Kidney glomerular epithelial cell (primary cell): Measurements from ENCODE around the gene JAM3.
A peak's percentile ranks its signal among the peaks of the same experiment; 100 is the strongest.
"Not testable (repeated sequence)": the region's sequence is repeated elsewhere in the genome, so short reads cannot be mapped to it uniquely, and the experiment has no call there.

Experiments
- DNase-seq: peaks from one replicate; lab custom pipeline; 2025; lab: John Stamatoyannopoulos, UW

The JAM3 gene

GRCh38 chr11:134101282-134101681, 32.4 kb downstream of the JAM3 start:
- no peak for DNase-seq

DNA sequence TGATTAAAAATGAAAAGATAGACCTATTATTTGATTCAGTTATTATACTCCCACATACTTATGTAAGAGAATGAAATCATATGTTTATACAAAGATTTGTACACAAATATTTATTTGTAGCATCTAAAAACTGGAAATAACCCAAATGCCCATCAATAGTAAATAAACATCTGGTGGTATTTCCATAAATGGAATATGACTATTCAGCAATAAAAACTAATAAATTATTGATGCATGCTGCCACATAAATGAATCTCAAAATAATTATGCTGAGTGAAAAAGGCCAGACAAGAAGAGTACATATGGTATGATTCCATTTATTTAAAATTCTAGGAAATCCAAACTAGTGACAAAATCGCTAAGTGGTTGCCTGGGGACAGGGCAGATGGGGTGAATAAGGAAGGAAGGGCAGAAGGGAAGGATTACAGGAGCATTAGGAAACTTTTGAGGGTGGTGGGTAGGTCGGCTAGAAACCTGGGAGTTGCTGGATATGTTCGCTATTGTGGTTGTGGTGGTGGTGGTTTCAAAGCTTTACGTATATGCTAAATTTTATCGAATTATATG, 41.5 kb downstream of the JAM3 start:
- DNase-seq: no peak

GRCh38 chr11:134113787-134114186, 44.9 kb downstream of the JAM3 start:
- not testable (repeated sequence) for DNase-seq

DNA sequence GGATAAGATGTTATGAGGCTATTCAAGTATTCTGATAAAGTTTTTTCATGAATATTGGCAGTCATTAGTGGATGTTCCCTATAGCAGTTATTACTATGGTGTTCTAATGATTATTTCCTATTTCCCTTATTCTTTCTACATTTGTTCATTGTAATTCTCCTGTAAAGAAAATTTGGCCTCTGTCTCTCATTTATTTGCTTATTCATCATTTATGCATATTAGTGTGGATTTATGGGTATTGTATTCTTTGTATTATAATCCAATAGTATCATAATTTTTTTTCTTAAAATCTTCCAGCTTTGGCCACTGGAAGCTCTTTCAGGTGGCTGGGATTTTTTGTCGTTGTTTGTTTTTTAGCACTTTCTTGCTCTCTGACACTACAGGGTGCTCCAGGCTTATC, 47.3 kb downstream of the JAM3 start:
- no peak for DNase-seq

DNA sequence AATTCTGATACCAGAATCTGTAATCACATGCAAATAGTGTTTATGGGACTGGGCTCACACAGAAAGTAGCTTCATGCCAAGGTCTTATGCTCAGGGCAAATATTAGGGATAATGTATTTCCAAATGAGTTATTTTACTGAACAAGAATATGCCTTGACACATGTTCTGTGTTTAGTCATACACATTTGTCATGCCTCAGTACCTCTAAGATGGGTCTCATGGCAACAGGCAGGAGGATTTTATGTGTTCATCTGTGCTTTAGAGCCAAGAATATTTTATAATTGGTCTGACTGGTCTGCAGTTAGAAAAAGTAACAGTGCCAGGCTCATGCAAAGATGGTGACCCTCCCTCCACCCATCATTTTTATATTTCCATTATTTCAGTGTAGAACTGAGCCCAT, 49.1 kb downstream of the JAM3 start:
- DNase-seq: peak; percentile 31

- no peak for DNase-seq
Observed at GRCh38 chr11:134119094-134119493, 50.2 kb downstream of the JAM3 start.

- DNase-seq: no peak
Observed at GRCh38 chr11:134120143-134120850, 51.4 kb downstream of the JAM3 start.

- DNase-seq: no peak
Observed at GRCh38 chr11:134120921-134121526, 52.2 kb downstream of the JAM3 start.

DNA sequence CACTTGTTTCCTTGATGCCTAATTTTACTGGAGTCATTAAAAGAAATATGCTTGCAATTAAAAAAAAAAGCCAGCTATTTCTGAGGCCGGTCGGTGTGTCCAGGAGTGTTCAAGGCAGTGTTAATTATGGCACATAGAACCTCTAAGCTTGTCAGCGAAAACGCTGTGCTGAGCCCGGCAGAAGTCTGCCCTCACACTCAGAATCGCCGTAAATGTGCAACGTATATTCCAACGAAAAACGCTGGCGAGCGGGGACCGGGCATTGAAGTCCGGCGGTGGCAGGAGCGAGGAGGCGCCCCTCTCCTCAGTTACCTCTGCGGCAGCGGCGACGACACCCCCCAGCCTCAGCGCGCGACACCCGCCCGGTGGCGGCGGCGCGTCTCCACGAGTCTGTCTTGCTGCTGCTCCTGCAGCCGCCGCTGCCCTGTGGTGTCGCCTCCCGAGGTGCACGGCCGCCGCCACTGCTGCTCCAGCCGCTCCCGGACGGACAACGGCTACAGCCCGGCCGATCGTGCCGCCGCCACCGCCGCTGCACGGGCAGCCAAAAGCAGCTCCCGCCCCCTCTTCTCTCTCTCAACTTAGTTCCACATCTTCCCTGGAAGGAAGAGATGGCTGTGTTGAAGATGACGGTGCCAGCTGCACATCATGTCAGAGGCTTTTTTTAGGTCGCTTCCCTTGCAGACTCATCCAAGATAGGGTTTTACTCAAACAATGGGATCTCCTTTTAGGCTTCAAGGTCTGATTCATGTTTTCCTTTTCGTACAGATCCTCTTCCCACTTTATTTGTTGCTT, 56.0 kb downstream of the JAM3 start:
- DNase-seq: no peak

DNA sequence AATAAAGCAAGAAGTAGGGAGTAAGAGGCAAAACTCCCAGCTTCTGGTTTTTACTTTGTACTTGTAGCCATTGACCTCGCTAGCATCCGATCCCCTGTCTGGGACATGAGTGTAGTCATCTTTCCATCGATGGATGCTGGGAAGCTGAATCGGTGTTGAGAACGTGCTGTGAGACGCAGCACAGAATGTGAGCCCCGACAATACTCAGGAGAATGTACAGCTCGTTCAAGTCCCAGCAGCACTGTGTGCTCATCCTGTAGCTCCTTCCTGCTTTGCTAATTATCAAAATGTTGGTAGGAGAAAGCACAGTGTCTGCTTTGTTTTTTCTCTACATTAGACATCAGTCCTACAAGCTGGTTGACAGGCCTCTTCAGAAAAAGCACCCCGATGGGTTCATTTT, 56.6 kb downstream of the JAM3 start:
- no peak for DNase-seq

- peak; percentile 11 for DNase-seq
Observed at GRCh38 chr11:134126217-134126822, 57.4 kb downstream of the JAM3 start.

DNA sequence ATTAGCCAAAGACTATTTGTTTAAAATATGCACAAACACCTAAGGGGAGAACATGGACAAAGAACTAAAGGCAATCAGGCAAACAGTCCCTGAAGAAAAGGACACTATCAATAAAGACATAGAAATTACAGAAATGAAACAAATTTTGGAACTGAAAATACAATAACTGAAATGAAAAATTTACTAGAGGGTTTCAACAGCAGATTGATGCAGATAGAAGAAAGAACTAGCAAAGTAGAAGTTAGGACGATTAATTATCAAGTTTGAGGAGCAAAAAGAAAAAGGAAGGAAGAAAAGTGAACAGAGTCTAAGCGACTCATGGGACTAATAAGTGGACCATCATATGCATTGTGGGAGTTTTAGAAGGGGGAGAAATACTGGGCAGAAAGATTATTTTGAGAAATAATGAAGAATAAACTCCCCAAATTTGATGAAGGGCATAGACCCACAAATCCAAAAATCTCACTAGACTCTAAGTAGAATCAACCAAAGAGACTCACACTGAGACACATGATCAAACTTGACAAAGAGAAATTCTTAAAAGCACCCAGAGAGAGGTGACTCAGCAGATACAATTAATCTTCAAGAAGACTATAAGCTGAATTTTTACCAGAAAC, 62.9 kb downstream of the JAM3 start:
- DNase-seq: no peak

DNA sequence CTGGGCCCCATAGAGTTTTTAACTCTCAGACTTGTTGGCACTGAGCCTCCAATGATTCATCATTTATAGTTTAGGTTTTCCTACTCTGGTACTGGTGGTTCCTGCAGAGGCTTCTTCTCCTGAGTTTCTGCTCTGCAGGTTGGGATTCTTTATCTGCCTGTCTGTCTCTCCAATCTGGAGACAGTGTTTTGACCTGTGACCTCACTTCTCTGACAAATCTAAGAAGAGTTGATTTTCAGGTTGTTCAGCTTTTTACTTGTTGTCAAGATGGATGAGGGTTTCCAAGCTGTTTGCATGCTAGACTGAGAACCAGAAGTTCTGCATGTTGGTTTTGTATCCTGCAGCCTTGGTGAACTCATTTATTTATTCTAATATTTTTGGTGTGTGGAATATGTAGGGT, 63.9 kb downstream of the JAM3 start:
- no peak for DNase-seq

DNA sequence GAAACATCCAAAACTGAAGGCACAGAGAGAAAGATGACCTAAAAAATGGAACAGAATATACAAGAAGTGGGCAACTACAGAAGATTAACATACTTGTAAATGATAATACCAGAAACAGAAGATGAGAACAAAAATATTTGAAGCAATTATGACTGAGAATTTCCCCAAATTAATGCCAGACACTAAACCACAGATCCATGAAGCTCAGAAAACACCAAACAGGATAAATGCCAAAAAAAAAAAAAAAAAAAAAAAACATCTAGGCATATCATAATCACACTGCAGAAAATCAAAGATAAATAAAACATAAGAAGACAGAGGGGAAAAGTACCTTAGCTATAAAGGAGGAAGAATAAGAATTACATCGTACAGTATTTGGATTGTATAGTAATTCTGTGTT, 65.3 kb downstream of the JAM3 start:
- no peak for DNase-seq

- no peak for DNase-seq
Observed at GRCh38 chr11:134138376-134138775, 69.5 kb downstream of the JAM3 start.

GRCh38 chr11:134139303-134139872, 70.5 kb downstream of the JAM3 start:
- DNase-seq: no peak

DNA sequence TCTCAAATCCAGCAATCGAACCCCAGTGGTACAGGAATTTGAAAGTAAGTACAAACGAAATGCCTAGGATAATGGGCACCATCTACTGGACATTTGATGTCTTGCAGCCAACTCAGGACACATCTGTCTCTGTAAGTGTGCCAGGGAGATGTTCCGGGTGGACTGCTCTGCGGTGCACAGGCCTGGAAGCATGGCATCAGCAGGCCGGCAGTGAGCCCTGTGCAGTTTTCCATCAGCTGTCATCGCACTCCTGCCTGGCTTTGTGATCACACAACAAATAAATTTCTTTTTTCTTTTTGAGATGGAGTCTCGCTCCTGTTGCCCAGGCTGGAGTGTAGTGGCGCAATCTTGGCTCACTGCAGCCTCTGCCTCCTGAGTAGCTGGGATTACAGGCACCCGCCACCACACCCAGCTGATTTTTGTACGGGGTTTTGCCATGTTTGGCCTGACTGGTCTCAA, 71.0 kb downstream of the JAM3 start:
- peak; percentile 71 for DNase-seq

GRCh38 chr11:134140961-134141490, 72.2 kb downstream of the JAM3 start:
- DNase-seq: no peak

- no peak for DNase-seq
Observed at GRCh38 chr11:134142536-134142935, 73.7 kb downstream of the JAM3 start.

DNA sequence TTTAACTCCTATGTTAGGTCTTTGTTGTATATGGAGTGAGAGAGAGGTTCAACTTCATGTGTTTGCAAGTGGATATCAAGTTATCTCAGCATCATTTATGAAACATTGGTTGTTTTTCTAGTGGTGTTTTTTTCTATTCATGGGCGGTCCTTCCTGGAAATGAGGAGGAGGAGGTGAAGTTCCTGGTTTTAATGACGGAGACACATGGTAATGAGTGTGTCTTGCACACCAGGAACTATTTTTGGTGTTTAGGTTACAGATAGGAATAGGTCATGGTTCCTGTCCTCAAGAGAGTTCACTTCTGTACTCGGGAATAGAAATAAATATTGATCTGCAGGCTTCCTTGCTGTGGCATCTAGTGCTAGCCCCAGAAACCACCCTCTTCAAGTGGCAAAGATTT, 74.9 kb downstream of the JAM3 start:
- no peak for DNase-seq

GRCh38 chr11:134144744-134145143, 75.9 kb downstream of the JAM3 start:
- DNase-seq: no peak
